GM12872 (cell line): ENCODE results near the gene ZNF367.

Source experiments
- TF ChIP-seq, protein P1 (sequence below): IDR thresholded peaks from 3 replicates; pipeline ENCODE4 v1.5.1; 2011; ENCODE audit warnings: low read depth, mild to moderate bottlenecking, low read length, moderate library complexity; ENCODE audit not compliant: insufficient read depth

The ZNF367 gene

DNA sequence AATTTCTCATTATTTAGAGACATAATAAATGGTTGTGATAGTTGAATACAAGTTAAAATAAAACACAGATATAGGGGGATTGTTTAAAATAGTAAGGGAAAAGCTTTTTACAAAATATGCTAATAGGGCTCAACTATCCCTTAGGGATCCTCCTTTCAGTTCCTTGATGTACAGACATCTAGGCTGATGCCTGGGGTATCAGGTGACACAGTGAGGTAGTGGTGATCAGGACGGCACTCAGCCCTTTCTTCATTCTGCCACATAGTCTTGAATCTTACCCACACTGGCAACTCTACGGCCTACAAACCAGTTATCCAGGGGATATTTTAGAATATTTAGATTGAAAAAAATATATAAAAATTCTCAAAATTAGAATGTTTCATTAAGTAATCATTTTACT lies 22.2 kb downstream of the ZNF367 start:
- TF ChIP-seq, protein P1, sequence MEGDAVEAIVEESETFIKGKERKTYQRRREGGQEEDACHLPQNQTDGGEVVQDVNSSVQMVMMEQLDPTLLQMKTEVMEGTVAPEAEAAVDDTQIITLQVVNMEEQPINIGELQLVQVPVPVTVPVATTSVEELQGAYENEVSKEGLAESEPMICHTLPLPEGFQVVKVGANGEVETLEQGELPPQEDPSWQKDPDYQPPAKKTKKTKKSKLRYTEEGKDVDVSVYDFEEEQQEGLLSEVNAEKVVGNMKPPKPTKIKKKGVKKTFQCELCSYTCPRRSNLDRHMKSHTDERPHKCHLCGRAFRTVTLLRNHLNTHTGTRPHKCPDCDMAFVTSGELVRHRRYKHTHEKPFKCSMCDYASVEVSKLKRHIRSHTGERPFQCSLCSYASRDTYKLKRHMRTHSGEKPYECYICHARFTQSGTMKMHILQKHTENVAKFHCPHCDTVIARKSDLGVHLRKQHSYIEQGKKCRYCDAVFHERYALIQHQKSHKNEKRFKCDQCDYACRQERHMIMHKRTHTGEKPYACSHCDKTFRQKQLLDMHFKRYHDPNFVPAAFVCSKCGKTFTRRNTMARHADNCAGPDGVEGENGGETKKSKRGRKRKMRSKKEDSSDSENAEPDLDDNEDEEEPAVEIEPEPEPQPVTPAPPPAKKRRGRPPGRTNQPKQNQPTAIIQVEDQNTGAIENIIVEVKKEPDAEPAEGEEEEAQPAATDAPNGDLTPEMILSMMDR = no peak

GRCh38 chr9:96394832-96395496 lies 23.2 kb downstream of the ZNF367 start:
- TF ChIP-seq, protein P1 = no peak

DNA sequence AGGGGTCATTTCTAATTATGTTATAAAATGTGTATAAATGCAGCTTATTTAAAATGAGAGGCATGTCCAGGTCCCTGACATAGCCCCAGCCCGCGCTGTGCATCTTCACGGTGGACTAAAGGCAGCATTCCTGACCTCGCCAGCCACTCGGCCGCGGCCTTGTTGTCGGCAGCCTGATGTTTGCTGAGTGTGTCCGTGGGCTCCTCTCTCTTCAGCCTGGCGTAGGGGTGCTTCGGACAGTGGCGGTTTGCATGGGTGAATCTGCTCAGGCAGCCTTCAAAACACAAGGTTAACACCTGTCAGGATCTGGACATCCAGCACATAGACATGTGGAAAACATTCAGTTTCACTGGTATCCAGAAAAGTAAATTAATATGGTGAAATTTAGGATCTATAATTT lies 25.9 kb downstream of the ZNF367 start:
- TF ChIP-seq, protein P1 = no peak

- TF ChIP-seq, protein P1 = no peak
Measured at GRCh38 chr9:96391021-96391765, 27.0 kb downstream of the ZNF367 start.

DNA sequence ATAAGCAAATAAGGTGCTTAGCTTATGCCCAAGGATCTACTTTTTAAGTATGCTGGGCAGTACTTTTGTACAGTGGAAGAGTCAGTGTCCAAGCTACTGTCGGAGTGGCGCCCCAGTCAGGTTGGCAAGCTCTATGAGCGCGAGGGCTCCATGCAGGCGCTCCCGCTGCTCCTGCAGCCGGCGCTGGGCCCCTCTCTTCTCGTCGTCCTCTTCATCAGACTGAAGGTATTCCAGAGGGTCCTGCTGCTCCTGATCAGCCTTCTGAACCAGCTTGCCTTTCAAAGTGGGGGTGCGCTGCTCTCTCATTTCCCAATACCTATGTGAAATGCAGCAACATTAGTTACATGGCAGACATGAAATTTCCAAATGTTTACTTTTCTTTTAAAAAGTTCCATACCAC lies 30.0 kb downstream of the ZNF367 start:
- TF ChIP-seq, protein P1 = no peak

GRCh38 chr9:96386157-96386556 lies 32.0 kb downstream of the ZNF367 start:
- TF ChIP-seq, protein P1 = no peak

GRCh38 chr9:96383165-96383942 lies 34.8 kb downstream of the ZNF367 start, which contains the start of gene SLC35D2:
Gene SLC35D2, minus strand, starts transcription at chr9:96383711. Its CDS starts 77 bp downstream, at chr9:96383634.
- TF ChIP-seq, protein P1 = no peak
